Large intestine (tissue), 3 donors: Measurements from ENCODE around the gene PHETA2. TPM values are rescaled to one million over a fixed set of nuclear protein-coding genes. Genes with fewer than 3 reads are reported as not detected.
"Not testable (repeated sequence)": the region's sequence is repeated elsewhere in the genome, so short reads cannot be mapped to it uniquely, and the experiment has no call there.

Experiments
- DNase-seq, 2 donors: peaks; one replicate each; pipeline versions ENCODE4 v3.0.0 to v3.0.0-alpha.2; 2013
- H3K27ac ChIP-seq: one replicate; pipeline ENCODE4 v1.5.1; 2013; ENCODE audit warnings: low read length
- H3K27me3 ChIP-seq: 2 replicates; pipeline ENCODE4 v1.6.1; 2013; ENCODE audit warnings: low read length; ENCODE audit not compliant: control insufficient read depth, insufficient read depth
- H3K36me3 ChIP-seq: 2 replicates; pipeline ENCODE4 v1.6.1; 2013; ENCODE audit warnings: low read length; ENCODE audit not compliant: control insufficient read depth, insufficient read depth
- H3K4me1 ChIP-seq: one replicate; pipeline ENCODE4 v1.6.1; 2013; ENCODE audit warnings: low read length; ENCODE audit not compliant: control insufficient read depth, insufficient read depth
- H3K4me3 ChIP-seq: one replicate; pipeline ENCODE4 v1.5.1; 2013; ENCODE audit warnings: low read length
- H3K9me3 ChIP-seq: one replicate; pipeline ENCODE4 v1.6.1; 2013; ENCODE audit warnings: mild to moderate bottlenecking, low read depth, low read length, moderate library complexity; ENCODE audit not compliant: control insufficient read depth
- WGBS: methylation state at CpG from one replicate; pipeline ENCODE4 v1.1.5; 2013; ENCODE audit warnings: low lambda C conversion rate; ENCODE audit not compliant: insufficient coverage; 5-methylcytosine and 5-hydroxymethylcytosine counted together
- polyA plus RNA-seq: library from polyadenylated mRNA; unstranded; fragments of 120-200 nt; gene quantifications from one replicate; pipeline ENCODE4 v1.2.1, GENCODE V29; 2013

Gene PHETA2
- polyA plus RNA-seq, 1 donor, result 10.7 TPM

DNA sequence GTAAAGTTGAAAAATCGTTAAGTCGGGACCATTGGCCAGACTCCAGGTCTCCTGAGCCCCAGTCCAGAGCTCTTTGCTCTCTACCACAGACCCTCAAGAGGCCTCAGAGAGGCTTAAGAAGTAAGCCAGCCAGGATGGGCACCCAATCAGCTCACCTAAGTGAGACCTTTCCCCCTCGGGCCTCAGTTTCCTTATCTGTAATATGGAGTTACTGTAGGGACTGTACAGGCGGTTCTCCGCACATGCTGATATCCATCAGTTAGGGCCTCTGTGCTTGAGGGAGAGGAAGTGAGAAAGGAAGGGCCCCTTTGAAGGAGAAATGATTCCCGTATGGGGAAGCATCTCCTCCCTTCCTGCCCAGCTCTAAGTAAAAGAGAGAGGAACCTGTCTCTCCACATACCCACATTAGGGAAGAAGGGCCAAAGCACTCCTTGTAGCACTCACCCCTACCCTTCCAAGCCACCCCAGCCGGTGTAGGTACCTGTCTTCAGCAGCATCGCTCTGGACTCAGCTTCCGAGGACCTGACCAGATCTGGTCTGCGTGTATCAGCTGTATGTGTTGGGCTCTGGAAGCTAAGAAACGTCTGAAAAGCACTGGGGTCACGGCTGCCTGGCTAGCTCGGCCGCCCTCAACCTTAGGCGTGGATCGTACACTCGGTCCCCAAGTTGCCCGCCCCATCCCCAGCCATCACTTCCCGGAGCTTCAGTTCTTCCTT, 4.1 kb upstream of the PHETA2 start:
- H3K27me3 ChIP-seq, result no peaks in the 10 kb centered on the region
- 90% methylated on average over 2 of the region's 19 CpGs for WGBS
- no peaks in the 10 kb centered on the region for H3K9me3 ChIP-seq
- H3K4me3 ChIP-seq, result peak overlapping the region; percentile 71
- H3K27ac ChIP-seq, result peak overlapping the region; percentile 80
- H3K4me1 ChIP-seq, result peaks cover 33% of the 10 kb centered on the region
- H3K36me3 ChIP-seq, result peaks cover 29% of the 10 kb centered on the region
- DNase-seq, result no peak

DNA sequence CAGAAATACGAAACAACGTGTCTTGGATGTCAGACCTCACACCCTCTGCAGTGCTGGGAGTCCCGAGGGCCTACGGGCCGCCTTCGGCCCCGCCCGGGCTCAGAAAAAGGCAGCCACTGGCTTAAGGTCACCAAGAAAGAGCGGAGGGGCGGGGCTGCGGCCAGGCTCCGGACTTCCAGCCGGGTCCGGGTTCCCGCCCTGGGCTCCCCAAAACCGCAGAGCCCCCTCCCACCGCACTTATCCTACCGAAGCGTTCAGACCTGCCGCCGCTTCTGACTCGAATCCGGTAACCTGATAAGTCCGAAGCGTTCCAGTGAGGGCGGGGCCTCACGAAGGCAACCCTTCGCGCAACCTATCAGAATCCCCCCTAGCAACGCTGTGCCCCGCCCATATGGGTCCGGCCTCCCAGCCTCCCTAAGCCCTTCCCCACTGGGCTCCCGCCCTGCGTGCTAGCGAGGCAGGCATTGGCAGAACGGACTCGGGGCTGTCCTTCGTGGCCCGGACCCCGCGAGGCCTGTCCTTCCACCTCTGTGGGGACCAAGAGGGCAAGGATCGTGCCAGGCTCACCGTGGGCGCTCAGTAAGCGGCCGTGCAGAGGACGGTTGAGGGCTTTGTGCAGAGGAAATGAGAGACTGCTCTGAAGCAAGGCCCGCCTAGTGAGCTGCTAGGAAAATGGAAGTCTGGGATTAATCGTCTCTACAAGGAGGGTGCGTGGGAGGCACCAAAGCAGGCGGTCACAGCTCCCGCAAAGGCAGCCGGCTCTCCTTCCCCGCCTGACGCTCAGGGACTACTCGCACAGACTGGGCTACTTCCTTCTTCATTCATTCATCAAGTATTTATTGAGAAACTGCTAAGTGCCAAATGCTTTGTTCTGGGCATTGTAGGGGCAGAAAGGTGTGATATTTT, 3.3 kb upstream of the PHETA2 start, which contains the start of gene NAGA:
TSS of gene NAGA (minus strand) at position 296 of the 906 bp plus-strand sequence. CDS start 515 bp downstream, outside the sequence.
- no peaks in the 10 kb centered on the region for H3K9me3 ChIP-seq
- H3K27ac ChIP-seq, result peak within 1 kb of the TSS; percentile 80
- peaks cover 34% of the 10 kb centered on the region for H3K4me1 ChIP-seq
- no CpG with 5 or more reads among the region's 56 CpGs for WGBS
- DNase-seq, result peak; percentile 96 to 98
- H3K4me3 ChIP-seq, result peak within 1 kb of the TSS; percentile 71
- peaks cover 28% of the 10 kb centered on the region for H3K36me3 ChIP-seq
- H3K27me3 ChIP-seq, result no peaks in the 10 kb centered on the region

- H3K27me3 ChIP-seq, H3K9me3 ChIP-seq, DNase-seq: not testable (repeated sequence)
- no CpG with 5 or more reads among the region's 7 CpGs for WGBS
- Histone ChIP-seq H3K27ac (peak overlapping the region; percentile 80), H3K4me1 (peaks cover 34% of the 10 kb centered on the region), H3K4me3 (peak overlapping the region; percentile 71), H3K36me3 (peaks cover 25% of the 10 kb centered on the region)
Observed at GRCh38 chr22:42071508-42071907, 2.5 kb upstream of the PHETA2 start.

GRCh38 chr22:42072606-42073330, 1.3 kb upstream of the PHETA2 start:
- Histone ChIP-seq H3K4me1 (peaks cover 36% of the 10 kb centered on the region), H3K27me3 (no peaks in the 10 kb centered on the region), H3K36me3 (peaks cover 25% of the 10 kb centered on the region), H3K27ac (no peak overlapping the region), H3K4me3 (no peak overlapping the region), H3K9me3 (no peaks in the 10 kb centered on the region)
- no CpG with 5 or more reads among the region's 8 CpGs for WGBS
- no peak for DNase-seq

DNA sequence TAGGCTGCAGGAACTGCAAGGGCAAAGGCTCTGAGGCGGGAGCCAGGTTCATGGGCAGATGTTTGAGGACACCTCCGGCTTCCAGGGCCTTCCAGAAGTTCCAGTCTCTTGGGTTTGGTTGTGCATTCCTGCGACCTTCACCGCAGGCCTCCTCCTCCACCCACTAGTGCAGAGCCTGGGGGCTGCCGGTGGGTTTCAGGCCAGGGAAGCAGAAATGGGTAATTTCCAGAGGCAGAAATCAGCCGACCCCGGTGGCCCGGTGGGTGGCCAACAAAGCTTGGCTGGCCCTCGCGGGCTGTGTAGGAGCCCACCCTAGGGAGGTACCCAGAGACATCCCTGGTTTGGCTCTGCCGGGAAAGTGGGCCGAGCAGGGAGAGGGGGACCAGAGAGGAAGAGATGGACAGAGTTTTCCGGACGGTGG, 417 bp upstream of the PHETA2 start:
- Histone ChIP-seq H3K27ac (no peak overlapping the region), H3K9me3 (no peaks in the 10 kb centered on the region), H3K27me3 (no peaks in the 10 kb centered on the region), H3K4me1 (peaks cover 44% of the 10 kb centered on the region), H3K36me3 (peaks cover 20% of the 10 kb centered on the region), H3K4me3 (peak overlapping the region; percentile 66)
- WGBS, result no CpG with 5 or more reads among the region's 14 CpGs
- no peak for DNase-seq

DNA sequence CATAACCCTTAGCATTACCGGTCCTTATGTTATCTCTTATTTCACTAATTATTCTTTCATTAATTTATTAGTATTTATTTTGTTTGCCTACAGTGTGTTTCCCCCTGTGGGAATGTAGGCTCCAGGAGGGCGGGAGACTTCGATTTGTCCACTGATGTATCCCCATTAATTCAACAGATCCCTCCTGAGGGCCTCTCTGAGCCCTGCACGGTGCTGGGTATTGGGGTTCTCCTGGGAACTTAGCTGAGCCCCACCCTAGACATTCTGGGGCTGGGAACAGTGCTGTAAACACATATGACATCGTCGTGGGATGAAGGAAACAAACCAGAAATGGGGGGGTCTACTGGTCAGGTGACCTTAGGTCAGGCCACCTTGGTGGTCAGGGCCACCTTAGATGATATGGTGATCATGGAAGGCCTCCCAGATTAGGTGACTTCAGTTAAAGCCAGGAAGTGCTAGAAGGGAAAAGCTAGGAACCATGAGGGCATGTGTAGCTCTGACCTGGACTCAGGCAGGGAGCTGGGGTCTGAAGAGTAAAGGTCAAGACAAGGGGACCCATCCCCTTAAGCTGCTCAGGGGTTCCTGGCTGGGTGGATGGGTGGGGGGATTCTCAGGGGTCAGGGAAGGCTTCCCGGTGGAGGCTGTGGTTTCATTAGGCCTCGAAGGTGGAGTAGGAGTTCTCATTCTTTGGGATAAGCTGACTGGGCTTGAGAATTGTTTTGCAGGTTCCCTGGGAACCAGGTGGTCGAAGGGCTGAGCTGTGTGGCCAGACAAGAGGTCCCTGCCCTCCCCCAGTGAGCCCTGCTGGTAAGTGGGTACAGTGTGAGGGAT, 1.0 kb downstream of the PHETA2 start:
- Histone ChIP-seq H3K4me3 (peak overlapping the region; percentile 66), H3K9me3 (no peaks in the 10 kb centered on the region), H3K4me1 (peaks cover 45% of the 10 kb centered on the region), H3K27me3 (no peaks in the 10 kb centered on the region), H3K36me3 (peaks cover 20% of the 10 kb centered on the region), H3K27ac (peak overlapping the region; percentile 45)
- DNase-seq, result no peak
- WGBS, result no CpG with 5 or more reads among the region's 9 CpGs

- Histone ChIP-seq H3K27ac (no peak overlapping the region), H3K4me3 (no peak overlapping the region), H3K27me3 (no peaks in the 10 kb centered on the region), H3K9me3 (no peaks in the 10 kb centered on the region), H3K4me1 (peaks cover 35% of the 10 kb centered on the region), H3K36me3 (peaks cover 22% of the 10 kb centered on the region)
- WGBS, result no CpG with 5 or more reads among the region's 20 CpGs
- no peak for DNase-seq
Observed at GRCh38 chr22:42076764-42077485, 2.9 kb downstream of the PHETA2 start.

DNA sequence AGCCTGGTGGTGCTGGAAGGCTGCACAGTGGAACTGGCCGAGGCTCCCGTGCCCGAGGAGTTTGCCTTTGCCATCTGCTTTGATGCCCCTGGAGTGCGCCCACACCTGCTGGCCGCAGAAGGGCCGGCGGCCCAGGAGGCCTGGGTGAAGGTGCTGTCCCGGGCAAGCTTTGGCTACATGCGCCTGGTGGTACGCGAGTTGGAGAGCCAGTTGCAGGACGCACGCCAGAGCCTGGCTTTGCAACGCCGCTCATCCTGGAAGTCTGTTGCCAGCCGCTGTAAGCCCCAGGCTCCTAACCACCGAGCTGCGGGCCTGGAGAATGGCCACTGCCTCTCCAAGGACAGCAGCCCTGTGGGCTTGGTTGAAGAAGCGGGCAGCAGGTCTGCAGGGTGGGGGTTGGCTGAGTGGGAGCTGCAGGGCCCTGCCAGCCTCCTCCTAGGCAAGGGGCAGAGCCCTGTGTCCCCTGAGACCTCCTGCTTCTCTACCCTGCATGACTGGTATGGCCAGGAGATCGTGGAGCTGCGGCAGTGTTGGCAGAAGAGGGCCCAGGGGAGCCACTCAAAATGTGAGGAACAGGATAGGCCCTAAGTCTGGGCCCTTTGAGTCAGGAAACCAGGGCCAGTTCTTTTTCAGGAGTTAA, 3.6 kb downstream of the PHETA2 start:
- H3K36me3 ChIP-seq, result peaks cover 28% of the 10 kb centered on the region
- H3K4me3 ChIP-seq, result no peak overlapping the region
- H3K27ac ChIP-seq, result peak overlapping the region; percentile 100
- no peaks in the 10 kb centered on the region for H3K9me3 ChIP-seq
- H3K27me3 ChIP-seq, result no peaks in the 10 kb centered on the region
- H3K4me1 ChIP-seq, result peaks cover 35% of the 10 kb centered on the region
- WGBS, result no CpG with 5 or more reads among the region's 21 CpGs
- DNase-seq, result no peak
